ENCODE results near the gene COL11A1. TPM values are rescaled to one million over a fixed set of nuclear protein-coding genes. Genes with fewer than 3 reads are reported as not detected.
"Not testable (repeated sequence)": the region's sequence is repeated elsewhere in the genome, so short reads cannot be mapped to it uniquely, and the experiment has no call there.

The COL11A1 gene
- total RNA-seq, 1 experiment from 2014 or later: 0.05 TPM

GRCh38 chr1:103129255-103129654 is 20.9 kb upstream of the COL11A1 start:
- no peaks in the 10 kb centered on the region for H3K9me2 ChIP-seq (ENCODE audit: insufficient read depth)
- CTCF ChIA-PET: no interaction called here
- POLR2A ChIA-PET: no interaction called here
- DNase-seq (ENCODE audit: low read depth, low spot score): no peak
- RAD21 ChIA-PET (ENCODE audit: low non-redundant PET in 1 of 2, low total read pairs in 2 of 2, uncharacterized antibody in 2 of 2, unreplicated experiment in 2 of 2): no interaction called here
- no peaks in the 10 kb centered on the region for H3K9me3 ChIP-seq (ENCODE audit: control insufficient read depth in 1 of 2, insufficient read depth in 1 of 2, low read depth in 1 of 2, low read length in 2 of 2)
- no peak for ATAC-seq
- H3K27me3 ChIP-seq (ENCODE audit: insufficient read depth, low read length): no peaks in the 10 kb centered on the region
- no peak overlapping the region for H3K4me2 ChIP-seq (ENCODE audit: low read length)
- intact Hi-C loops (cut with micrococcal nuclease): no loop called here
- no peak for TF ChIP-seq JUND (IDR thresholded peaks at IDR 0.05)
- no peak for TF ChIP-seq SP1 (IDR thresholded peaks at IDR 0.05; ENCODE audit: low read depth)
- no peak for TF ChIP-seq RAD21 (IDR thresholded peaks at IDR 0.05; ENCODE audit: low read depth)
- TF ChIP-seq YY1 (IDR thresholded peaks at IDR 0.05; ENCODE audit: extremely low read depth, insufficient replicate concordance, low read depth, low read length): no peak
- no peak for TF ChIP-seq TCF7L2 (IDR thresholded peaks at IDR 0.05; ENCODE audit: borderline replicate concordance, extremely low read depth, insufficient read depth, insufficient read length)
- TF ChIP-seq POLR2A (IDR thresholded peaks at IDR 0.05; ENCODE audit: borderline replicate concordance, extremely low read depth, insufficient read depth, insufficient read length): no peak
- TF ChIP-seq EGR1 (IDR thresholded peaks at IDR 0.05; ENCODE audit: low read depth): no peak
- no peak for TF ChIP-seq FOSL1 (IDR thresholded peaks at IDR 0.05; ENCODE audit: low read depth)
- TF ChIP-seq, protein P1, sequence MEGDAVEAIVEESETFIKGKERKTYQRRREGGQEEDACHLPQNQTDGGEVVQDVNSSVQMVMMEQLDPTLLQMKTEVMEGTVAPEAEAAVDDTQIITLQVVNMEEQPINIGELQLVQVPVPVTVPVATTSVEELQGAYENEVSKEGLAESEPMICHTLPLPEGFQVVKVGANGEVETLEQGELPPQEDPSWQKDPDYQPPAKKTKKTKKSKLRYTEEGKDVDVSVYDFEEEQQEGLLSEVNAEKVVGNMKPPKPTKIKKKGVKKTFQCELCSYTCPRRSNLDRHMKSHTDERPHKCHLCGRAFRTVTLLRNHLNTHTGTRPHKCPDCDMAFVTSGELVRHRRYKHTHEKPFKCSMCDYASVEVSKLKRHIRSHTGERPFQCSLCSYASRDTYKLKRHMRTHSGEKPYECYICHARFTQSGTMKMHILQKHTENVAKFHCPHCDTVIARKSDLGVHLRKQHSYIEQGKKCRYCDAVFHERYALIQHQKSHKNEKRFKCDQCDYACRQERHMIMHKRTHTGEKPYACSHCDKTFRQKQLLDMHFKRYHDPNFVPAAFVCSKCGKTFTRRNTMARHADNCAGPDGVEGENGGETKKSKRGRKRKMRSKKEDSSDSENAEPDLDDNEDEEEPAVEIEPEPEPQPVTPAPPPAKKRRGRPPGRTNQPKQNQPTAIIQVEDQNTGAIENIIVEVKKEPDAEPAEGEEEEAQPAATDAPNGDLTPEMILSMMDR (IDR thresholded peaks at IDR 0.05 in 2 of 3, conservative IDR thresholded peaks at IDR 0.05 in 1 of 3; ENCODE audit: borderline replicate concordance in 1 of 3, insufficient read depth in 1 of 3, low read depth in 2 of 3, low read length in 2 of 3): no peak
- TF ChIP-seq, protein P2, sequence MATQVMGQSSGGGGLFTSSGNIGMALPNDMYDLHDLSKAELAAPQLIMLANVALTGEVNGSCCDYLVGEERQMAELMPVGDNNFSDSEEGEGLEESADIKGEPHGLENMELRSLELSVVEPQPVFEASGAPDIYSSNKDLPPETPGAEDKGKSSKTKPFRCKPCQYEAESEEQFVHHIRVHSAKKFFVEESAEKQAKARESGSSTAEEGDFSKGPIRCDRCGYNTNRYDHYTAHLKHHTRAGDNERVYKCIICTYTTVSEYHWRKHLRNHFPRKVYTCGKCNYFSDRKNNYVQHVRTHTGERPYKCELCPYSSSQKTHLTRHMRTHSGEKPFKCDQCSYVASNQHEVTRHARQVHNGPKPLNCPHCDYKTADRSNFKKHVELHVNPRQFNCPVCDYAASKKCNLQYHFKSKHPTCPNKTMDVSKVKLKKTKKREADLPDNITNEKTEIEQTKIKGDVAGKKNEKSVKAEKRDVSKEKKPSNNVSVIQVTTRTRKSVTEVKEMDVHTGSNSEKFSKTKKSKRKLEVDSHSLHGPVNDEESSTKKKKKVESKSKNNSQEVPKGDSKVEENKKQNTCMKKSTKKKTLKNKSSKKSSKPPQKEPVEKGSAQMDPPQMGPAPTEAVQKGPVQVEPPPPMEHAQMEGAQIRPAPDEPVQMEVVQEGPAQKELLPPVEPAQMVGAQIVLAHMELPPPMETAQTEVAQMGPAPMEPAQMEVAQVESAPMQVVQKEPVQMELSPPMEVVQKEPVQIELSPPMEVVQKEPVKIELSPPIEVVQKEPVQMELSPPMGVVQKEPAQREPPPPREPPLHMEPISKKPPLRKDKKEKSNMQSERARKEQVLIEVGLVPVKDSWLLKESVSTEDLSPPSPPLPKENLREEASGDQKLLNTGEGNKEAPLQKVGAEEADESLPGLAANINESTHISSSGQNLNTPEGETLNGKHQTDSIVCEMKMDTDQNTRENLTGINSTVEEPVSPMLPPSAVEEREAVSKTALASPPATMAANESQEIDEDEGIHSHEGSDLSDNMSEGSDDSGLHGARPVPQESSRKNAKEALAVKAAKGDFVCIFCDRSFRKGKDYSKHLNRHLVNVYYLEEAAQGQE (IDR thresholded peaks at IDR 0.05; ENCODE audit: low read depth): no peak
- TF ChIP-seq CBX3 (IDR thresholded peaks at IDR 0.05; ENCODE audit: low read depth): no peak
- TF ChIP-seq EZH2phosphoT487 (IDR thresholded peaks at IDR 0.05; ENCODE audit: borderline replicate concordance): no peak
- no peak overlapping the region for H3K27ac ChIP-seq (ENCODE audit: low read depth, low read length)
- H3K79me2 ChIP-seq (ENCODE audit: insufficient read depth, low read length): no peaks in the 10 kb centered on the region
- H3K4me1 ChIP-seq (ENCODE audit: control insufficient read depth in 1 of 2, insufficient read depth in 2 of 2, low read length in 2 of 2): no peaks in the 10 kb centered on the region
- H2AFZ ChIP-seq (ENCODE audit: low read depth, low read length, poor library complexity, severe bottlenecking): no peak overlapping the region
- H4K20me1 ChIP-seq (ENCODE audit: insufficient read depth): no peaks in the 10 kb centered on the region
- no peak overlapping the region for H3K4me3 ChIP-seq (replicated peaks in 1 of 2; ENCODE audit: low read depth in 1 of 2, low read length in 2 of 2)
- no peaks in the 10 kb centered on the region for H3K36me3 ChIP-seq (ENCODE audit: control insufficient read depth in 1 of 2, insufficient read depth in 2 of 2, low read length in 2 of 2)
- no TSS peak for BruUV-seq (replicated peaks)
- H3K9ac ChIP-seq (ENCODE audit: low read length): no peak overlapping the region

DNA sequence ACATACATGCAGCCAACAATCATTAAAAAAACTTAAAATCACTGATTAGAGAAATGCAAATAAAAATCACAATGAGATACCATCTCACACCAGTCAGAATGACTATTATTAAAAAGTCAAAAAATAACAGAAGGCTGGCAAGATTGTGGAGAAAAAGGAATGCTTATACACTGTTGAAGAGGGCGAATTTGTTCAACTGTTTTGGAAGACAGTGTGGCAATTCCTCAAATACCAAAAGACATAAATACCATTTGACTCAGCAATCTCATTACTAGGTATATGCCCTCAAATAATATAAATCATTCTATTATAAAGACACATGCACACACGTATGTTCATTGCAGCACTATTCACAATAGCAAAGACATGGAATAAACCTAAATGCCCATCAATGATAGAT is 19.9 kb upstream of the COL11A1 start:
- H3K9me2 ChIP-seq (ENCODE audit: insufficient read depth); H3K4me2 ChIP-seq (ENCODE audit: low read length); DNase-seq (ENCODE audit: low read depth, low spot score); ATAC-seq; H3K4me3 ChIP-seq (replicated peaks in 1 of 2; ENCODE audit: low read depth in 1 of 2, low read length in 2 of 2); H4K20me1 ChIP-seq (ENCODE audit: insufficient read depth); H3K36me3 ChIP-seq (ENCODE audit: control insufficient read depth in 1 of 2, insufficient read depth in 2 of 2, low read length in 2 of 2); H2AFZ ChIP-seq (ENCODE audit: low read depth, low read length, poor library complexity, severe bottlenecking); H3K27me3 ChIP-seq (ENCODE audit: insufficient read depth, low read length); H3K27ac ChIP-seq (ENCODE audit: low read depth, low read length); H3K79me2 ChIP-seq (ENCODE audit: insufficient read depth, low read length); BruUV-seq (replicated peaks); H3K9me3 ChIP-seq (ENCODE audit: control insufficient read depth in 1 of 2, insufficient read depth in 1 of 2, low read depth in 1 of 2, low read length in 2 of 2); RAD21 ChIA-PET (ENCODE audit: low non-redundant PET in 1 of 2, low total read pairs in 2 of 2, uncharacterized antibody in 2 of 2, unreplicated experiment in 2 of 2); CTCF ChIA-PET; intact Hi-C loops (cut with micrococcal nuclease); H3K9ac ChIP-seq (ENCODE audit: low read length); H3K4me1 ChIP-seq (ENCODE audit: control insufficient read depth in 1 of 2, insufficient read depth in 2 of 2, low read length in 2 of 2); POLR2A ChIA-PET: not testable (repeated sequence)
